Umbilical cord (tissue), 2 donors: ENCODE measurements around the gene SLC22A7. TPM values are rescaled to one million over a fixed set of nuclear protein-coding genes. Genes with fewer than 3 reads are reported as not detected.
"Not testable (repeated sequence)": the region's sequence is repeated elsewhere in the genome, so short reads cannot be mapped to it uniquely, and the experiment has no call there.

Source experiments
- DNase-seq: peaks from one replicate; pipeline ENCODE4 v3.0.0-alpha.2; 2015; ENCODE audit warnings: low spot score
- total RNA-seq: library from RNA; depleted of rRNA; stranded (reverse); fragments of >200 nt; gene quantifications from one replicate; pipeline ENCODE4 v1.2.3, GENCODE V29; 2014; ENCODE audit warnings: low replicate concordance; ENCODE audit not compliant: insufficient read depth

The SLC22A7 gene
- total RNA-seq, 1 donor from 2014 or later = not detected

DNA sequence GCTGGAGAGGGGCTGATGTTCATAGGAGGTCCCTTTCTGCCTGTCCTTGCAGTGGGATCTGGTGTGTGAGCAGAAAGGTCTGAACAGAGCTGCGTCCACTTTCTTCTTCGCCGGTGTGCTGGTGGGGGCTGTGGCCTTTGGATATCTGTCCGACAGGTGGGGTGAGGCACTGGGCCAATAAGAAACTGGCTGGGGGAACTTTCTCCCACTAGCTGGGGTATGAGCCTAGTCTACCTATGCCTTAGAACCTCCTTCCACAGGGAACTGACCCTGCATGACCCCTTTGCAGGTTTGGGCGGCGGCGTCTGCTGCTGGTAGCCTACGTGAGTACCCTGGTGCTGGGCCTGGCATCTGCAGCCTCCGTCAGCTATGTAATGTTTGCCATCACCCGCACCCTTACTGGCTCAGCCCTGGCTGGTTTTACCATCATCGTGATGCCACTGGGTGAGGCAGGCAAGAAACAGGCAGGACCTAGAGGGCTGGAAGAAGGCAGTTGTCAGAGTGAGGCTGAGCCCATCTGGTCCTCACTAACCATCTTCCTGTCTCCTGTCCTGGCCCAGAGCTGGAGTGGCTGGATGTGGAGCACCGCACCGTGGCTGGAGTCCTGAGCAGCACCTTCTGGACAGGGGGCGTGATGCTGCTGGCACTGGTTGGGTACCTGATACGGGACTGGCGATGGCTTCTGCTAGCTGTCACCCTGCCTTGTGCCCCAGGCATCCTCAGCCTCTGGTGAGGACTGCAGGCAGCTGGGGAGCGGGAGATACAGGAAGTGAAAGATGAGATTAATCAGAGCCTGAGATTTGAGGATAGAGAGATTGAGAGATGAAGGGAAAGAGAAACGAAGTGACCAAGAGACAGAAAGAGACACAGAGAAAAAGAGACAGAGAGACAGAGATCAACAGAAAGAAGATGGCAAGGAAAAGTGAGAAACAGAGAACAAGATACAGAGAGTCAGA lies 1.6 kb downstream of the SLC22A7 start:
- DNase-seq = no peak

DNA sequence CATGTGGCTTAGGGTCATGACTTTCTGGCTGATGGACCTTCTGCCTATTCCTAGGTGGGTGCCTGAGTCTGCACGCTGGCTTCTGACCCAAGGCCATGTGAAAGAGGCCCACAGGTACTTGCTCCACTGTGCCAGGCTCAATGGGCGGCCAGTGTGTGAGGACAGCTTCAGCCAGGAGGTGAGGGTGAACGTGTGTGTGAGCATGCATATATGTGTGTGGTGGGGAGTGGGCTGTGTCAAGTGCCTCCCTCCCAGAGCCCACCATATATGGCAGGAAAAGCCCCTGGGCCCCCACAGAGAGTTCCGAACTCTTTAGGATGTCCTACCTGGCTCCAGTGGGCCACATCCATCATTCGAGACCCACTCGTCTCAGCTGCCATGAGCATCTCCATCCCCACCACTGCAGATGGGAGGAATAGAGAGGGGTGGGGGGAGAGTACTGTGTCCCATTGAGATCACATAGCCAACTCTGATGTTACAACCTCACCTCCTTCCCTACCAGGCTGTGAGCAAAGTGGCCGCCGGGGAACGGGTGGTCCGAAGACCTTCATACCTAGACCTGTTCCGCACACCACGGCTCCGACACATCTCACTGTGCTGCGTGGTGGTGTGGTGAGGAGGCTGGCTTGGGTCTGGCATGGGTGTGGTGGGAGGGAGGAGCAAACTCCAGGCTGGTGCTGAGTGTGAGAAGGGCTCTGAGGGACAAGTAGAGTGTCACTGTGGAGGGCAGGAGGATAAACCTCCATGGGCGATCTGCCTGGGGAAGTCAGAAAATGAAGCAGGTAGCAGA lies 3.2 kb downstream of the SLC22A7 start:
- no peak for DNase-seq

DNA sequence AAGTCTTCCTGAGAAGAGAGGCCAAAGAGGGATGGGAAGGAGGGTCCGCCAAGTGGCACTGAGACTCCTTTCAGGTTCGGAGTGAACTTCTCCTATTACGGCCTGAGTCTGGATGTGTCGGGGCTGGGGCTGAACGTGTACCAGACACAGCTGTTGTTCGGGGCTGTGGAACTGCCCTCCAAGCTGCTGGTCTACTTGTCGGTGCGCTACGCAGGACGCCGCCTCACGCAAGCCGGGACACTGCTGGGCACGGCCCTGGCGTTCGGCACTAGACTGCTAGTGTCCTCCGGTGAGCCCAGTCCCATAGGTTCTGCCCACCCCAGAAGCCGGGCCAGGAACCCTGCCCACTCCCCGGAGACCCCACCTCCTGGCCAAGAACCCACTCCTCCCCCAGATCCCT lies 4.1 kb downstream of the SLC22A7 start:
- DNase-seq = no peak

DNA sequence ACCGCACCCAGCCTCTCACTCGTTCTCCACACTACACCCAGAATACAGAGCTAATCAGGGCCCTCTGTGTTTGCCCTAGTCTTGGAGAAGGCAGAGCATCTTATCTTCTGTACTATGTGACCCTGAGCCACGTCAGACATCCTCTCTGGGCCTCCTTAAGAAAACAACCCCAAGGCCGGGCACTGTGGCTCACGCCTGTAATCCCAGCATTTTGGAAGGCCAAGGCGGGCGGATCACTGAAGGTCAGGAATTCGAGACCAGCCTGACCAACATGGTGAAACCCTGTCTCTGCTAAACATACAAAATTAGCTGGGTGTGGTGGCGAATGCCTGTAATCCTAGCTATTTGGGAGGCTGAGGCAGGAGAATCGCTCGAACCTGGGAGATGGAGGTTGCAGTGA lies 4.9 kb downstream of the SLC22A7 start:
- DNase-seq = not testable (repeated sequence)

DNA sequence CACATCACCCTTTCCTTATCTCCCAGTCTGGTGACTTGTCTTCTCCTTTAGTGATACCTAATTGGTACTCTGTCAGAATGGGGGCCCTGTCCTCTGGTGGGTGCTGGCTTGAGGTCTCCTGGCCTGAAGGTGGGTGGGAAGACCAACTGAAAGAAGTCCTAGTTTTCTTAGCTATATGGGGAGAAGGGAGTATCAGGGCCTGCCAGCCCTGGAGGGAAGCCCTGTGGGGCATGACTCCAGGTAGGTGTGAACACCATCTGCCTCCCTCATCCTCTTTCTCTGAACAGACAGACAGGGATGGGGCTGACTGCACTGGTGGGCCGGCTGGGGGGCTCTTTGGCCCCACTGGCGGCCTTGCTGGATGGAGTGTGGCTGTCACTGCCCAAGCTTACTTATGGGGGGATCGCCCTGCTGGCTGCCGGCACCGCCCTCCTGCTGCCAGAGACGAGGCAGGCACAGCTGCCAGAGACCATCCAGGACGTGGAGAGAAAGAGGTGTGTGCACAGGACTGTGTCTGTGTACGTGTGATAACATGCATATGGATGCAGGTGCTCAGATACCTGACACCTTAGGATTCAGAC lies 5.8 kb downstream of the SLC22A7 start:
- no peak for DNase-seq

DNA sequence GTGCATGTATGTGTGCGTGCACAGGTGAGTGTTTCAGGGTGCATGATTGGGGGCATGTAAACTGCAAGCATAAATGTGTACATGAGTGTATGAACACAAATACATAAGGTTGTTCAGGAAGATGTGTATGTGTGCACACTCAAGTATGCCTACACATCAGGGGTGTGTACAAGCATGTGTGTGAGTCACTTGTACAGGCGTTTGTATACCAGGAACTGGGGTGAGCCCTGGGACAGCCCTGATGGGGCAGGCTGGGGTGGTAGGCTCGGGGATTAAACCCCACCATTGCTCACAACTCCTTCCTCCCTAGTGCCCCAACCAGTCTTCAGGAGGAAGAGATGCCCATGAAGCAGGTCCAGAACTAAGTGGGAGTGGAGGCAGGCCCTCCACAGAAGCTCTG lies 6.3 kb downstream of the SLC22A7 start:
- no peak for DNase-seq

DNA sequence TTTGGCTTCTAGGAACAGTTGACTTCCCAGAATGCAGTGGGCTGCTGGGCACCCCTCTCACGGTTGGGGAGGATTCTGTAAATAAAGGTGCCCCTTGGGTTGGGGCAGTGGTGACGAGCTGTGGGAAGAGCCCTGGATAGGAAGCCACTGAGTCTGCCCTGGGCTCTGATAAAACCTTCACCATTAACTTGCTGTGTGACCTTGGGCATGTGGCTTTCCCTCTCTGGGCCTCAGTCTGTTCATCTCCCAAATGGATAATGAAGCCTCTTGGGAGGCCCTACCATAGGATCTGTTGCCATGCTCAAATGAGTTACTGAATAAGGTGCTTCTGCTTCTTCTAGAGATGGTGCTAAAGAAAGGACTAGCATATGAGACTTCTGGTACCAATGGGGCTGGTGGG lies 6.8 kb downstream of the SLC22A7 start:
- DNase-seq = no peak

DNA sequence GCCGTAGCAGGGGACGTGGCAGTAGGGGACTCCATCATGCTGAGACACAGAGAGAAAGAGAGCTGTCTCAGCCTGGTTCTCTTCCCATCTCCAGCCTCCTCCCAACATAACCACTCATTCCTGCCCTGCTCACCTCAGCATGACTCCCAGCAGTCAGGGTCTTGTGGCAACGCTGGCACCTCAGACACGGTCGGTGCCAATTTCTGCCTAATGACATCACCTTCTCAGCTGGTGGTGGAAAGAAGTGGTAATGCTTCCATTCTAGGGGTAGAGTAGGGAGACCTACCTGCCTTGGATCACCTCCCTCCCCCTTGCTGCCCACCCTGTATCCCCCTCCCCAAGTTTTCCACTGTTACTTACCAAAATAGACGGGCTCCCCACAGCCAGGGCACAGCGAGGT lies 8.0 kb downstream of the SLC22A7 start:
- no peak for DNase-seq

DNA sequence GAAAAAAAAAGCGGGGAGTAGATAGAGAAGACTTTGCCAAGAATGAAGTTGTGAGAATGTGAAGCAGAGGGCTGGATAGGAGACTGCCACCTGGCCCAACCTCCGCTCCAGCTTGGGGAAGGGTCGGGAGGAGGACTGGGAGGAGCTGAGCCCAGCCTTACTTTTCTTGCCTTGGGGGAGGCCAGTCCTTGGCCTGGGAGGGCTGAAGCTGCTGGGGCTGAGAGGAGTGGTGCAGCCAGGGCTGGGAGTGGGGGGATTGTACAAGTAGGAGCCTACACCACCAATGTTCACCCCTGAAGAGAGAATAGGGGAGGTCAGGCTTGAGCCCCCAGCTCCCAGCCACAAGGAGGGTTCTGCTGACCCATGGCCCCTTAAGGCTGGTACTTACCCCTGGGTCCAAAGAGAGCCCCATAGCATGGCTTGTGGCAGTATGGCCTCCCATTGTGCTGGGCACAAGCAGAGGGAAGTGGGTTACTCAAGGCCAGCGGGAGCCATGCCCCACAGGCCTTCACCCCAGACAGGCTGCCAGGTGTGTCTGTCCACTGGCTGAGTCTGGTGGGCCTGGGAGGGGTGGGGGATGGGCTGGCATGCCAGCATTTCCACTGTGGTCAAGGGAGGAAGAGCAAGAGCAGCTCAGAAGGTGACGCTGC lies 9.5 kb downstream of the SLC22A7 start:
- no peak for DNase-seq

DNA sequence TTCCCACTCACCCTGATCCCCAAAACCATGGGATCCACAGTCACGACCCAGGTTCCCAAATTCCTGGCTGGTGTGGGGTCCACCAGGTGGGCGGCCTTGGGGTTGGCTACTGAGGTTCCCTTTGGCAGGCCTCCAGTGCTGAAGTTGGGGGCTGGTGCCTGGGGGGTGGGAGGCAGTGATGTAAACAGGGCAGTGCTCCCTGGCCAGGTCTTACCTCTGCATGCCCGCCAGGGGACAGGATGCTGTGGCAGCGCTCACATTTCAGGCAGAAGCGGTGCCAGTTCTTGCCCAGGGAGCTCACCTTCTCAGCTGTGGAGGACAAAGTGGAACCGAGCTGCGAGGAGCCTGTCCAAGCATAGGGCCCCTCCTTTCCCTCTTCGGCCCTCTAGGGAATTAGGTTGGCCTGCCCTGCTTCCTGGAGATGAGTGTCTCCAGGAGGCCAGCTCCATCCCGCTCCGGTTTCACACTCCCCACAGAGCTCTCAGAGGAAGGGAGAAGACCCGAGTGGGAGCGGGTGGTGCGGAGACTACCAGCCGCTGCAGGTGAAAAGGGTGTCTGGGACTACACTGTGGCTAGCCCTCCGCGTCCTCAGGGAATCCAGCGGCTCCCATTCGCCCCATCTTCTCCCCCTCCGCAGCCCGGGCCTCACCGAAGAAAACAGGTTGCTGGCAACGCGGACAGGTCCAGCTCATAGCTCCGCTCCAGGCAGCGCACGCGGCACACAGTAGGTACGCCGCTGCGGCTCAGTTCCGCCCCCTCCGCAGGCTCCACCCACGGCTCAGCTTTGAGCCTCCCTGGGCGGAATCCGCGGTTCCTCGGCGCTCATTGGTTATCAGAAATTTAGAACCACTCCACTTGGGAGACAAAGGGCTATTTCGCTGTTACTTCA lies 10.3 kb downstream of the SLC22A7 start, which contains the start of gene CRIP3:
Gene CRIP3, minus strand, starts transcription at position 726 of the 889 bp plus-strand sequence. Its CDS starts 34 bp downstream, at position 692.
- peak; percentile 18 for DNase-seq

DNA sequence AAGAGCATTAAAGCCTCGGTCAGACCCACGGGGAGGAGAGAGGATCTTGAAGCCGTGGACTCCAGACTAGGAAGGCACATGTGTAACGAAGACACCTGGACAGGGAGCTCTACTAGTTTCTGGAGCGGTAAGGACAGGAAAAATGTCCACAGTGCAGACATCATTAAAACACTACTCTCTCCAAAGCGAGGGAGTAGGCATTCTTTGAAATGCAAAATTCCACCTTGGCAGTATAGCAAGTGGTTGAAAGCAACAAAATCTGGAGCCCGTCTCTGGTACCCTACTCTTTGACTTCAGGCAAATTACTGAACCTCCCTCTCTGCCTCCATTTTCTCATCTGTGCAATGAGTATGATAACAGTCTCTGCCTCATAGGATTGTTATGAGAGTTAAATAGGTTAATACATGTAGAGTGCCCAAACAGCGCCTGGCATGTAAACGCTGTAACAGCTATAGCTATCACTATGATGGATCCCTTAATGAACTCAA lies 11.0 kb downstream of the SLC22A7 start:
- DNase-seq = no peak

DNA sequence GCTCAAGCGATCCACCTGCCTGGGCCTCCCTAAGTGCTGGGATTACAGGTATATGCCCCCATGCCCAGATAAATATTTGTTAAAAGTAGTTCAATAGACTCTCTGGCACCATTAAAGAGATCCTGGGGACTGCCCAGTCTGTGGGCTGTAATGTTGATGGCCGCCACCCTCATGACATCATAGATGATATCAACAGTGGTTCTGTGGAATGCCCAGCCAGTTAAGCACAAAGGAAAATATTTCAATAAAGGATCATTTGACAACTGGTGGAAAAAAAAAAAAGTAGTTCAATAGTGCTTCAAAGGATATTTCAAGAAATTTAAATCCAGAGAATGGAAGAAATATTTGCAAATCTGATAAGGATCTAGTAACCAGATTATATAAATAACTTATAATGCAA lies 12.1 kb downstream of the SLC22A7 start:
- DNase-seq = no peak

DNA sequence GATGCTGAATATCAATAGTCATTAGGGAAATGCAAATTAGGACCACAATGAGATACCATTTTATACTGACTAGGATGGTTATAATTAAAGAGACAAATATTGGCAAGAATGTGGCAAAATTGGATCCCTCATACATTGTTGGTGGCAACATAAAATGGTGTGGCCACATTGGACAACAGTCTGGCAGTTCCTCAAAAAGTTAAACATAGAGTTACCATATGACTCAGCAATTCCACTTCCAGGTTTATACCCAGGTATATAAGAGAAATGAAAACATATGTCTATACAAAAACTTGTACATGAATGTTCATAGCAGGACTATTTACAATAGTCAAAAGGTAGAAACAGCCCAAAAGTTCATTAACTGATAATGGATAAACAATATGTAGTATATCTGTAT lies 12.6 kb downstream of the SLC22A7 start:
- DNase-seq = no peak

DNA sequence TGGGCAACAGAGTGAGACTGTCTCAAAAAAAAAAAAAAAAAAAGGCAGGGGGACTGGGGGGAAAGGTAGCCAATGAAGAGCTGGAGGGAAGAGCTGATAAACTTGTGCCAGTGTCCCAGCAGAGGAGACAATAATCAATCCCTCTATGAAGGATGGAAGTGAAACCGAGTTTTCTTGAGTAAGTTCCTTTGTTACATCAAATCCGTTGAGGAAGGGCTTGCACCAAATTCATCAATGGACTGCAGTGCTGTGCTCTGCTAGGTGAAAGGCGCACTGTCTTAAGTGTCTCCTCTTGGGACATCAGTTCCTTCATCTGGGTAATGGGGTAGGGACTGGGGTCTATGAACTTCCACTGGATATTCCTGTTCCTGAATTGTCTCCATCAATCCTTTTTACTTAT lies 13.6 kb downstream of the SLC22A7 start:
- DNase-seq = no peak

DNA sequence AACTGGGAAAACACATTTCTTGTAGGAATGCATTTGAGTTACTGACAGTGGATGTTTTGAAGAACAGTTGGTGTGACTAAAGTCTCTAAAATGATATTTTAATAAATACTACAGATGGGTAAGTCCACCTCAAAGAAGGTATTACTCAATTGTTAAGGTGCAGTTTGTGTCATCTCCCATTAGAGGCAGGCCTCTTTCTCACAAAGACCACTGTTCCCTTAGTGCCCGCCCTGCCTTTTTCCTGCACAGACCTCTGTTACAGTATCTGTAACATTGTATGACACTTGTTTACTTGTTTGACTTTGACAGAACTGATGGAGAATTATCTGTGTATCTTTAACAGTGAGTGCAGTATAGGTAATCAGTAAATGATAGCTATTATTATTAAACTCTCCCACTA lies 15.8 kb downstream of the SLC22A7 start:
- DNase-seq = no peak

DNA sequence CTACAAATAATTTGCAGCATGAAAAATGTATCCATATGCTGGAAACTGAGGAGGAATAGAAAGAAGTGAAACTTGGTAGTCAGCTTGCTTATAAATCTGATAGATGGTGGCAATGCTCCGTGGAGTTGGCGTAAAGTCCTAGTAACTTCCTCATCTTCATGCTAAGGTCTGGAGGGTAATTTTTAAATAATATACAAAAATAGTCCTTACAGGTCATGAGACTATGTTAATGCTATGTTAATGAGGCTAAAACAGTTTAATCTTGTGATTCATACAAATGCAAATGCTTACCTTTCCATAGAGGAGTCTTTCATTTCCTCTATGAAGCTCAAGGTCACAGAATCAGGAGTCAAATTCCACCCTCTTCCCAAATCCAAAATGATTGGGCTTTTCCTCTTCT lies 20.0 kb downstream of the SLC22A7 start:
- DNase-seq = no peak

DNA sequence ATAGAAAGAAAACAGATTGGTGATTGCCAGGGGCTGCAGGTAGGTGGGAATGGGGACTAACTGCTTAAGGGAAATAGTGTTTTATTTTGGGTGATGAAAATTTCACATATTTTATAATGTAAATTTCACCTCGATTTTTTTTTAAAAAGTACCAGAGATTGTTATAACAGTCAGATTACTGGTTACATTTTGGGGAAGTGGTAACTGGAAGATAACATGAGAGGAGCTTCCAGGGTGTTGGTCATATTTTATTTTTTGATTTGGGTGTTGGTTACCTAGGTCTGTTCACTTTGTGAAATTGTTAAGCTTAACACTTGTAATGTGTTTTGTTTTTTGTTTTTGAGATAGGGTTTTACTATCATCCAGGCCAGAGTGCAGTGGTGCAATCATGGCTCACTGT lies 27.8 kb downstream of the SLC22A7 start:
- DNase-seq = no peak

DNA sequence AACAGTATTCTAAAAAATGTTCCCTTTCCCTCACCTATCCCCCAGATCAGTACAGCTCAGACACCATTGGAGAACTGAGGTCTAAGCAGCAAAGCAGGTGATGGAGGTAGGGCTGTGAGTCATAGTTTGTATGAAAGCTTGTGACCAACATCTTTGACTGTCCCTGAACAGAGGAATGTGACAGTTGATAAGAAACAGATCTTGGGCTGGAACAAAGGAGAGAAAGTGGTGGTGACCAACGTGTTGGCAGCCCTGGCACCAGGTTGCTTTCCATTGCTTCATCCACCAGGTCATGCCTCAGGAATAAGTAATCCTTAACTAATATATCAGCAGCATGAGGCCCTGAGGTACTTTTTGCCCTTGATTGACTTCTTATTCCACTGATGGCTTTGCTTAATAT lies 30.5 kb downstream of the SLC22A7 start:
- DNase-seq = no peak

DNA sequence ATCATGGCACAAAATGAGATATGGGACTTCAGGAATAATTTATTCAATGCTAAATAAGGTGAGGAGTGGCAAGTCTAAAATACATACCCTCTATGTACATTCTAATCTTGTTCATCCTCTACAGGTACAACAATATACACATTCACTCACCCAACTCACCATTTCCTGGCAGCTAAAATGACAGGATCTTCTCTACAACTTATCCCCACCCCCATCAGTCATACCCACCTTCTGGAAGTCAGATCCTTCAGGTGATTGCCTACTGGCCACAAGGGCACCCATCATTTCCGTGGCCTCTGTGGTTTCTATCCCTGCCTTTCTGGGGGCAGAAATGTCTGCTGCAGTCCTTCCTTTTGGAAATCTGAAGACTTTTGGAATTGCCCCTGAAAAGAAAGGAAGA lies 33.4 kb downstream of the SLC22A7 start:
- DNase-seq = no peak

DNA sequence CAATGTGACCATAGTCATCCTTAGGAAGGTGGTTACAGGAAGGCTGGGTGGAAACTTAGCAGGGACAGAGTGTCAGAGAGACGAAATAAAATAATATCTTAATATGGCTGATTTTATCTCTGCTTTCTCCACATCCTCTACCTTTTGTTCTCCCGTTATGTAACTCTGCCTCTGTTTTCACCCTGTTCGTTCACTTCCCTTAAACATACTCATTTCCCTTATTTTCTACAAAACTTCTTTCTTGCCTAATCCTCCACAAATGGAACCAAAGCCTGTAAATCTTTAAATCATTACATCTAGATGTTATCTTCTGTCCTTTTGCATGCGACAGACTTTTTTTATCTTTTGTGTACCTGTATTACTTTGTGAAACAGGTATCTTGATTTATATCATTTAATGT lies 33.8 kb downstream of the SLC22A7 start:
- no peak for DNase-seq
